WTC11 (cell line): Measurements from ENCODE around the gene FBLL1.

Source experiments
- ATF1 ChIP-seq: sonication (generic); formaldehyde crosslinking; IDR thresholded peaks from 2 replicates; pipeline ENCODE4 v1.8.1; 2023; ENCODE audit warnings: mild to moderate bottlenecking, moderate library complexity, missing genetic modification reagents
- STAT6 ChIP-seq: sonication (generic); formaldehyde crosslinking; conservative IDR thresholded peaks from 2 replicates; pipeline ENCODE4 v1.8.1; 2023; ENCODE audit warnings: mild to moderate bottlenecking, low read depth, missing genetic modification reagents, moderate library complexity
- TP53 ChIP-seq: sonication (generic); formaldehyde crosslinking; IDR thresholded peaks from 2 replicates; pipeline ENCODE4 v1.8.1; 2023; ENCODE audit warnings: mild to moderate bottlenecking, missing genetic modification reagents
- ZNF671 ChIP-seq: fragments of 250-450 bp; sonication (Bioruptor Pico); IDR thresholded peaks from 2 replicates; pipeline ENCODE4 v1.8.0; 2021; ENCODE audit warnings: mild to moderate bottlenecking
- ZSCAN18 ChIP-seq: fragments of 250-450 bp; sonication (Bioruptor Pico); IDR thresholded peaks from 2 replicates; pipeline ENCODE4 v2.1.2; 2022; ENCODE audit warnings: mild to moderate bottlenecking, moderate library complexity
- TF ChIP-seq, protein P1 (sequence below): fragments of 200-600 bp; IDR thresholded peaks from 2 replicates; pipeline ENCODE4 v1.8.0; 2022; ENCODE audit warnings: antibody characterized with exemption
- TF ChIP-seq, protein P2 (sequence below): sonication (generic); formaldehyde crosslinking; IDR thresholded peaks from 2 replicates; pipeline ENCODE4 v1.8.0; 2022; ENCODE audit warnings: mild to moderate bottlenecking, missing genetic modification reagents
- TF ChIP-seq, protein P3 (sequence below): sonication (generic); formaldehyde crosslinking; IDR thresholded peaks from 2 replicates; pipeline ENCODE4 v1.8.0; 2022; ENCODE audit warnings: mild to moderate bottlenecking, missing genetic modification reagents
- TF ChIP-seq, protein P4 (sequence below): sonication (generic); formaldehyde crosslinking; IDR thresholded peaks from 2 replicates; pipeline ENCODE4 v1.8.1; 2023; ENCODE audit warnings: mild to moderate bottlenecking, missing genetic modification reagents, borderline replicate concordance

DNA sequence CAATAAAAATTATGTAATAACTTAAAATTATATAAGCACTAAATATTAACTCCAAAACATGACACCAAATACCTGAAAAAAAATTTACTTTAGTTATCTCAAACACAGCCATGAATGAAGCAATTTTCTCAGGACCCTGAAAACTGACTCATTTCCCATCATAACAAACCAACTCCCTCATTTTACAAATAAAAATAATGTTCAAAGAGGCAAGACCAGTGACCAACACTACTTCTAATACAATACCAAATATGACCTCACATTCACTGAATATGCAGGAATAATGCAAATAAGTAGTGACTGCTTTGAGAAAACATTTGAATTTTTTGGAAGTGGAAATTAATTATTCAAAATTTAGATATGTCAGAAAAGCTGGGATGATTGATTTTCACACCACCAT is 21.6 kb downstream of the FBLL1 start:
- TF ChIP-seq STAT6 (no peak), ZSCAN18 (CRISPR knock-in tag) (no peak), TP53 (no peak), ATF1 (CRISPR knock-in tag) (no peak), ZNF671 (CRISPR knock-in tag) (no peak)
- TF ChIP-seq, protein P1, sequence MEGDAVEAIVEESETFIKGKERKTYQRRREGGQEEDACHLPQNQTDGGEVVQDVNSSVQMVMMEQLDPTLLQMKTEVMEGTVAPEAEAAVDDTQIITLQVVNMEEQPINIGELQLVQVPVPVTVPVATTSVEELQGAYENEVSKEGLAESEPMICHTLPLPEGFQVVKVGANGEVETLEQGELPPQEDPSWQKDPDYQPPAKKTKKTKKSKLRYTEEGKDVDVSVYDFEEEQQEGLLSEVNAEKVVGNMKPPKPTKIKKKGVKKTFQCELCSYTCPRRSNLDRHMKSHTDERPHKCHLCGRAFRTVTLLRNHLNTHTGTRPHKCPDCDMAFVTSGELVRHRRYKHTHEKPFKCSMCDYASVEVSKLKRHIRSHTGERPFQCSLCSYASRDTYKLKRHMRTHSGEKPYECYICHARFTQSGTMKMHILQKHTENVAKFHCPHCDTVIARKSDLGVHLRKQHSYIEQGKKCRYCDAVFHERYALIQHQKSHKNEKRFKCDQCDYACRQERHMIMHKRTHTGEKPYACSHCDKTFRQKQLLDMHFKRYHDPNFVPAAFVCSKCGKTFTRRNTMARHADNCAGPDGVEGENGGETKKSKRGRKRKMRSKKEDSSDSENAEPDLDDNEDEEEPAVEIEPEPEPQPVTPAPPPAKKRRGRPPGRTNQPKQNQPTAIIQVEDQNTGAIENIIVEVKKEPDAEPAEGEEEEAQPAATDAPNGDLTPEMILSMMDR, result no peak
- TF ChIP-seq, protein P2, sequence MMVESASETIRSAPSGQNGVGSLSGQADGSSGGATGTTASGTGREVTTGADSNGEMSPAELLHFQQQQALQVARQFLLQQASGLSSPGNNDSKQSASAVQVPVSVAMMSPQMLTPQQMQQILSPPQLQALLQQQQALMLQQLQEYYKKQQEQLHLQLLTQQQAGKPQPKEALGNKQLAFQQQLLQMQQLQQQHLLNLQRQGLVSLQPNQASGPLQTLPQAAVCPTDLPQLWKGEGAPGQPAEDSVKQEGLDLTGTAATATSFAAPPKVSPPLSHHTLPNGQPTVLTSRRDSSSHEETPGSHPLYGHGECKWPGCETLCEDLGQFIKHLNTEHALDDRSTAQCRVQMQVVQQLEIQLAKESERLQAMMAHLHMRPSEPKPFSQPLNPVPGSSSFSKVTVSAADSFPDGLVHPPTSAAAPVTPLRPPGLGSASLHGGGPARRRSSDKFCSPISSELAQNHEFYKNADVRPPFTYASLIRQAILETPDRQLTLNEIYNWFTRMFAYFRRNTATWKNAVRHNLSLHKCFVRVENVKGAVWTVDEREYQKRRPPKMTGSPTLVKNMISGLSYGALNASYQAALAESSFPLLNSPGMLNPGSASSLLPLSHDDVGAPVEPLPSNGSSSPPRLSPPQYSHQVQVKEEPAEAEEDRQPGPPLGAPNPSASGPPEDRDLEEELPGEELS (CRISPR knock-in tag), result no peak
- TF ChIP-seq, protein P3, sequence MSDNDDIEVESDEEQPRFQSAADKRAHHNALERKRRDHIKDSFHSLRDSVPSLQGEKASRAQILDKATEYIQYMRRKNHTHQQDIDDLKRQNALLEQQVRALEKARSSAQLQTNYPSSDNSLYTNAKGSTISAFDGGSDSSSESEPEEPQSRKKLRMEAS, result no peak
- TF ChIP-seq, protein P4, sequence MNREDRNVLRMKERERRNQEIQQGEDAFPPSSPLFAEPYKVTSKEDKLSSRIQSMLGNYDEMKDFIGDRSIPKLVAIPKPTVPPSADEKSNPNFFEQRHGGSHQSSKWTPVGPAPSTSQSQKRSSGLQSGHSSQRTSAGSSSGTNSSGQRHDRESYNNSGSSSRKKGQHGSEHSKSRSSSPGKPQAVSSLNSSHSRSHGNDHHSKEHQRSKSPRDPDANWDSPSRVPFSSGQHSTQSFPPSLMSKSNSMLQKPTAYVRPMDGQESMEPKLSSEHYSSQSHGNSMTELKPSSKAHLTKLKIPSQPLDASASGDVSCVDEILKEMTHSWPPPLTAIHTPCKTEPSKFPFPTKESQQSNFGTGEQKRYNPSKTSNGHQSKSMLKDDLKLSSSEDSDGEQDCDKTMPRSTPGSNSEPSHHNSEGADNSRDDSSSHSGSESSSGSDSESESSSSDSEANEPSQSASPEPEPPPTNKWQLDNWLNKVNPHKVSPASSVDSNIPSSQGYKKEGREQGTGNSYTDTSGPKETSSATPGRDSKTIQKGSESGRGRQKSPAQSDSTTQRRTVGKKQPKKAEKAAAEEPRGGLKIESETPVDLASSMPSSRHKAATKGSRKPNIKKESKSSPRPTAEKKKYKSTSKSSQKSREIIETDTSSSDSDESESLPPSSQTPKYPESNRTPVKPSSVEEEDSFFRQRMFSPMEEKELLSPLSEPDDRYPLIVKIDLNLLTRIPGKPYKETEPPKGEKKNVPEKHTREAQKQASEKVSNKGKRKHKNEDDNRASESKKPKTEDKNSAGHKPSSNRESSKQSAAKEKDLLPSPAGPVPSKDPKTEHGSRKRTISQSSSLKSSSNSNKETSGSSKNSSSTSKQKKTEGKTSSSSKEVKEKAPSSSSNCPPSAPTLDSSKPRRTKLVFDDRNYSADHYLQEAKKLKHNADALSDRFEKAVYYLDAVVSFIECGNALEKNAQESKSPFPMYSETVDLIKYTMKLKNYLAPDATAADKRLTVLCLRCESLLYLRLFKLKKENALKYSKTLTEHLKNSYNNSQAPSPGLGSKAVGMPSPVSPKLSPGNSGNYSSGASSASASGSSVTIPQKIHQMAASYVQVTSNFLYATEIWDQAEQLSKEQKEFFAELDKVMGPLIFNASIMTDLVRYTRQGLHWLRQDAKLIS (CRISPR knock-in tag), result no peak
